HG02798 (cell line): Measurements from ENCODE around the gene SLC25A6.
"Not testable (repeated sequence)": the region's sequence is repeated elsewhere in the genome, so short reads cannot be mapped to it uniquely, and the experiment has no call there.

Source experiments
- ATAC-seq: cut with Tn5 transposase; IDR thresholded peaks from one replicate; pipeline ENCODE4 v1.9.1; 2021; ENCODE audit warnings: mild to moderate bottlenecking; ENCODE audit not compliant: unreplicated experiment, poor library complexity

The SLC25A6 gene

GRCh38 chrX:1416965-1417760 is 25.2 kb upstream of the SLC25A6 start:
- no peak for ATAC-seq

- ATAC-seq: no peak
These were observed 24.4 kb upstream of the SLC25A6 start for GRCh38 chrX:1416327-1416784.

GRCh38 chrX:1412551-1413161 is 20.7 kb upstream of the SLC25A6 start:
- ATAC-seq: no peak

- no peak for ATAC-seq
These were observed 19.4 kb upstream of the SLC25A6 start for GRCh38 chrX:1411326-1411725.

- ATAC-seq: no peak
These were observed 15.1 kb upstream of the SLC25A6 start for GRCh38 chrX:1407035-1407434.

GRCh38 chrX:1405769-1406168 is 13.9 kb upstream of the SLC25A6 start:
- ATAC-seq: not testable (repeated sequence)

- not testable (repeated sequence) for ATAC-seq
These were observed 12.0 kb upstream of the SLC25A6 start for GRCh38 chrX:1403867-1404266.

- ATAC-seq: no peak
These were observed 11.3 kb upstream of the SLC25A6 start for GRCh38 chrX:1403228-1403627.

- ATAC-seq: no peak
These were observed 9.9 kb upstream of the SLC25A6 start for GRCh38 chrX:1401611-1402430.

GRCh38 chrX:1400742-1401471 is 9.0 kb upstream of the SLC25A6 start:
- no peak for ATAC-seq

GRCh38 chrX:1400049-1400448 is 8.1 kb upstream of the SLC25A6 start:
- no peak for ATAC-seq

- ATAC-seq: no peak
These were observed 6.8 kb upstream of the SLC25A6 start for GRCh38 chrX:1398431-1399340.

- no peak for ATAC-seq
These were observed 5.7 kb upstream of the SLC25A6 start for GRCh38 chrX:1397441-1398270.

GRCh38 chrX:1397001-1397400 is 5.1 kb upstream of the SLC25A6 start:
- no peak for ATAC-seq

- ATAC-seq: no peak
These were observed 3.8 kb upstream of the SLC25A6 start for GRCh38 chrX:1395646-1396216.

- no peak for ATAC-seq
These were observed 3.0 kb upstream of the SLC25A6 start for GRCh38 chrX:1394731-1395501.

- ATAC-seq: no peak
These were observed 2.1 kb upstream of the SLC25A6 start for GRCh38 chrX:1393871-1394615.
